HG03025 (cell line): ENCODE results near the gene NPTX1.

ENCODE experiments used
- ATAC-seq: cut with Tn5 transposase; IDR thresholded peaks from one replicate; pipeline ENCODE4 v1.9.1; 2021; ENCODE audit warnings: mild to moderate bottlenecking, moderate library complexity; ENCODE audit not compliant: unreplicated experiment, low FRiP score

Gene NPTX1

GRCh38 chr17:80504686-80505413, 28.4 kb upstream of the NPTX1 start:
- ATAC-seq, result no peak

- no peak for ATAC-seq
Measured at GRCh38 chr17:80503921-80504320, 27.5 kb upstream of the NPTX1 start.

- no peak for ATAC-seq
Measured at GRCh38 chr17:80503031-80503430, 26.6 kb upstream of the NPTX1 start.

GRCh38 chr17:80502578-80502877, 26.1 kb upstream of the NPTX1 start:
- ATAC-seq, result no peak

- ATAC-seq, result no peak
Measured at GRCh38 chr17:80501741-80502577, 25.6 kb upstream of the NPTX1 start.

GRCh38 chr17:80499961-80500665, 23.7 kb upstream of the NPTX1 start:
- no peak for ATAC-seq

- no peak for ATAC-seq
Measured at GRCh38 chr17:80499560-80499959, 23.2 kb upstream of the NPTX1 start.

GRCh38 chr17:80498920-80499410, 22.6 kb upstream of the NPTX1 start:
- ATAC-seq, result no peak

- no peak for ATAC-seq
Measured at GRCh38 chr17:80498242-80498919, 22.0 kb upstream of the NPTX1 start.

GRCh38 chr17:80497726-80498241, 21.4 kb upstream of the NPTX1 start:
- ATAC-seq, result no peak

- ATAC-seq, result no peak
Measured at GRCh38 chr17:80494547-80494946, 18.1 kb upstream of the NPTX1 start.

- ATAC-seq, result no peak
Measured at GRCh38 chr17:80492343-80493136, 16.1 kb upstream of the NPTX1 start.

GRCh38 chr17:80491478-80492342, 15.3 kb upstream of the NPTX1 start:
- ATAC-seq, result no peak

- no peak for ATAC-seq
Measured at GRCh38 chr17:80487511-80487910, 11.1 kb upstream of the NPTX1 start.

- ATAC-seq, result no peak
Measured at GRCh38 chr17:80486692-80487091, 10.3 kb upstream of the NPTX1 start.

- ATAC-seq, result no peak
Measured at GRCh38 chr17:80485846-80486245, 9.4 kb upstream of the NPTX1 start.

GRCh38 chr17:80482555-80483308, 6.3 kb upstream of the NPTX1 start:
- no peak for ATAC-seq

GRCh38 chr17:80482058-80482318, 5.6 kb upstream of the NPTX1 start:
- no peak for ATAC-seq
